GM18502 (cell line): Measurements from ENCODE around the gene TRAPPC10.
A peak's percentile ranks its signal among the peaks of the same experiment; 100 is the strongest.
"Not testable (repeated sequence)": the region's sequence is repeated elsewhere in the genome, so short reads cannot be mapped to it uniquely, and the experiment has no call there.

ENCODE experiments used
- ATAC-seq: cut with Tn5 transposase; IDR thresholded peaks from one replicate; pipeline ENCODE4 v1.9.1; 2021; ENCODE audit warnings: mild to moderate bottlenecking; ENCODE audit not compliant: unreplicated experiment, poor library complexity

Gene TRAPPC10

DNA sequence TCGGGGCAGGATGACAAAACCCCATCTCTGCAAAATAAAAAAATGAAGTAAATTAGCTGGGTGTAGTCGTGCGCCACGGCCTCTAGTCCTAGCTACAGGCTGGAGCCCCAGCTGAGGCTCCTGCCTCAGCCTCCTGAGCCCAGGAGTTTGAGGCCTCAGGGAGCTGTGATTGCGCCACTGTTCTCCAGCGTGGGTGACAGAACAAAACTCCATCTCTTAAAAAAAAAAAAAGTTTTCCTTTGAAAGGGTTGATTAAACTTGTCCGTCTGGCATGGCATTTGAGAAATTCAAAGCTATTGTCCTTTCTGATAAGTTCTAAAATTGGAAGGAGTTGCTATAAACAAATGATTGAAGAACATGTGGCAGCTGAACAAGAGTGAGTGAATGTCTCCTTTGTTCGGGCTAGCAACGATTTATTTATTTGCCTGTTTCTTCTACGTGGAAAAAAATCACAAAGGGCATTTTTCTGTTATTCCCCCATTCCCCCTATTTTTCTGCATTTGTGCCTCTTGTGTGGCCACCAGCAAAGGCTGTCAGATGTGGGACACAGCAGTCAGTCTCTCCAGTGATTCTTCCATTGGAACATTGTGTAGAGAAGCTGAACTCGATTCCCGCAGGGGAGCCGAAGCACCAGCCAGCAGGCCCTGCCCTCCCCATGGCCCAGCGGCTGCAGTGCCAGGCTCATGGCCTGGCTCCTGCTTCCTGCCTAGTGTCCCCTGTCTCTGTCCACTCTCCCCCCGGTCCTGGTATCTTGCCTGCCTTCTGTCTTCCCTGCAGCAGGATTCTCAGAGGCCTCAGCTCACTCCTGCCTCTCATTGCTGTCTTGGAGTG is 73.6 kb downstream of the TRAPPC10 start:
- ATAC-seq: no peak

DNA sequence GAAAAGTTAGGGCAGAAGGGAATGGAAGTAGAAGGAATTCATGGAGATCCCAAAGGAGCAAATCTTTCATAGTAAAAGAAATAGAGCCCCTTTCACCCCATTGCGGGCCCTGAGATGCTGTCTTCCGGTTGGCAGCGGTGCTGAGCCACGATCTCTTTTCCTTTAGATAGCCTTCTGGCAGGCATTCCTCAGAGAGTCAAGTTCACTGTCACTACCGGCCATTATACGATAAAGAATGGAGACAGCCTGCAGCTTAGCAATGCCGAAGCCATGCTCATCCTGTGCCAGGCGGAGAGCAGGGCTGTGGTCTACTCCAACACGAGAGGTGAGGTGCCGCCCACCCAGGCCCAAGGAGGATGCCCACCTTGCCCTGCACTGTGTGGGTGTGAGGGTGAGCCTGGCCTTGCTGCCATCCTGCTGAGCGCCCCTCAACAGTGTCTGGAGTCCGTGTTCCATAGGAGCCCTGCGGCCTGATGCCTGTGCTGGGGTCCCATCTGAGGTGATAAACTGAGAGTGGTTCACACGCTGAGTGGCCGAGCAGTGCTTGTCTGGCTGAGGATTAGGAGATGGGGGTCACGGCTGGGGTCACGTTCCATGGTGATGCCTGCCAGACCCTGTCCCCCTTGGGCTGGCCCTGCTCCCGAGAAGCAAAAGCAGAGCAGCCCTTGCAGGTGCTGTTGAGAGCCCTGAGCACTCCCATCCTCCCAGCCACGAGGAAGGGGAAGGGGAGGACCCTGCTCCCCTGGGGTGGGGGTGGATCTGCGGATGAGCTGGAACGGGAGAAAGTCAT is 74.7 kb downstream of the TRAPPC10 start:
- no peak for ATAC-seq

DNA sequence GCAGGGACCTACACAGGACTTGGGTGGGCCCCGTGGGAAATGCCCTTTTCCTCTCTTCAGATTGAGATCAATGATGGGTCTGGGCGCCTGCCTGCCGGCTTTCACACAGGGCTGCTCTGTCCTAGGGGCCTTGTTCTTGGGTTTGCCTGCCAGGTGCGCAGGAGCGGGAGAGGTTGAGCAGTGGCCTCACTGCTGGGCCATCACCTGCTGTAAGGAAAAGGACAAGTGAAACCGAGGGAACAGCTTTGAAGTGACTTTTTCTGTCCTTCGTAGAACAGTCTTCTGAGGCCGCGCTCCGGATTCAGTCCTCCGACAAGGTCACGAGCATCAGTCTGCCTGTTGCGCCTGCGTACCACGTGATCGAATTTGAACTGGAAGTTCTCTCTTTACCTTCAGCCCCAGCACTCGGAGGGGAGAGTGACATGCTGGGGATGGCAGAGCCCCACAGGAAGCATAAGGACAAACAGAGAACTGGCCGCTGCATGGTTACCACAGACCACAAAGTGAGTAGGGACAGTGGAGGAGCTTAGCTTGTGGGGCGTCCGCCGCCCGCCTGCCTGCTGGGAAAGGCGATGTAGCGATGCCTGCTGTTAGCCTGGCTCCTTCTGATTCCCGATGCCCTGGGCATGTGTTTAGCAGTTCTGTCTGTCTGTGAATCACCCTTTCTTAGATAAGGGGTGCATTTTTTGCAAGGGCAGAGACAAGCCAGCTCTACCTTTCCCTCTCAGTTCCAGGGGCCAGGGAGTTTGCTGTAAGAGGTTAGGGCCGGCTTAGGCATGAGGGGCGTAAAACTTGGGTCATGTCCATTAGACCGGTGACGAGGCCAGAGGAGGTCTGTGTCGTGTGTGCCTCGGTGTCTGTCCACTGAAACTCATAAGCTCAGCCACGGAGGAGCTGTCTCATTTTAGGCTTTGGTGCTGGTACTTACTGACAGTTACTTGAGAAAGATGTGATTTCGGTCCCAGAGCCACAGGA is 75.6 kb downstream of the TRAPPC10 start:
- no peak for ATAC-seq

DNA sequence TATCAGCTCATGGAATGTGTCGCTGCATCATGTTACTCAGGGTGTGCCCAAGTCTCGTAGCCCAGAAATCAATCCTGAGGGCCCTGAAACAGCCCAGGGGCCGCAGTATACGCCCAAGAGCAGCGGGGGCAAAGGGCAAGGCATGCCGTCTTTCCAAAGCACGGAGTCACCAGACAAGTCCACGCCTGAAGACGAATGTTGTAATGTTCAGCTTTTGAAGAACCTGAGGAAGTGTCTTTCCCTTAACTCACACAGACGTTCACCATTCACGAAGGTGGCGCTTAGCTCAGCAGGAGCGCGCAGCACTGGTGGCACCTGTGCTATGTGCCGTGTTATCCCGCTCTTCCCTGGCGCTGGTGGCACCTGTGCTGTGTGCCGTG is 76.3 kb downstream of the TRAPPC10 start:
- ATAC-seq: no peak

DNA sequence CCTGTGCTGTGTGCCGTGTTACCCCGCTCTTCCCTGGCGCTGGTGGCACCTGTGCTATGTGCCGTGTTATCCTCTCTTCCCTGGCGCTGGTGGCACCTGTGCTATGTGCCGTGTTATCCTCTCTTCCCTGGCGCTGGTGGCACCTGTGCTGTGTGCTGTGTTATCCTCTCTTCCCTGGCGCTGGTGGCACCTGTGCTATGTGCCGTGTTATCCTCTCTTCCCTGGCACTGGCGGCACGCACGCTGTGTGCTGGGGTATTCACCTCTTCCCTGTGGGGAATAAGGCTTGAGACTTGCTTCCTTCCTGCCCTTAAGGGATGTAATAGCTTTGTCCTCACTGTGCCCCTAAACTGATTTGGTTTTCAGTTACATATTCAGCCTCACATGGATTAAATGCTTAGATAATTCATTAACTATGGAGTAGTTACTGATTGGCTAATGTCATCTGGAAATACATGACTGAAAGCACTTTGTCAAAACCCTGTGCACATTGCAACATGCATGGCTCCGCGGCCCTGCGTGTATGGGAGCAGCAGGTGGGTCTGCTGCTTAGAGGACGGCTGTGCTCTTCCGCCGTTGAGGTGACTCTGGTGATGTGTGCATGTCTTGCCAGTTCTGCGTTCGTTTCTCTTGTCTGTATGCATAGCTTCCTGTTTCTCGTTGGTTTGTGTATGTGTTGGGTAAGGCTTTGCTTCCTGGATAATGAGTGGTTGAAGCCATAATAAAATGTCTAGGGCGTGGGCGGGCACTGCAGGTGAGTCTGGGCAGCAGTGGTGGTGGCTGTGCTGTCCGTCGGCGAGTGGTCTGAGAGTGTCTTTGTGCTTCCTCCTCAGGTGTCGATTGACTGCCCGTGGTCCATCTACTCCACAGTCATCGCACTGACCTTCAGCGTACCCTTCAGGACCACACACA is 77.1 kb downstream of the TRAPPC10 start:
- ATAC-seq: no peak

DNA sequence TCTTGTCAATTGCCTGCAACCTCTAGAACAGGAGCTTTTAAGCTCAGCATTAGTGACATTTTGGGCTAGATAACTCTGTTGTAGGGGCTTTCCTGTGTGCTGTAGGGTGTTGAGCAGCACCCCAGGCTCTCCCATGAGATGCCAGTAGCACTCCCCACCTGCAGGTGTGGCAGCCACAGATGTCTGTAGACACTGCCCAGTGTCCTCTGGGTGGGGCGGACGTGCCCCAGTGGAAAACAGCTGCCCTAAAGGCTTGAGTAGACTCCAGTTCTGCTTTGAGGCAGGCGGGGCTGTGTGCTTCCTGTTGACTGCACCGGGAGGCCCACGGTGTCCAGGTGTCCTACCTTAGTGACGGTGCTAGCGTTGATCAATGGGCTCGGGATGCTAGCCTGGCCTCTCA is 78.2 kb downstream of the TRAPPC10 start:
- no peak for ATAC-seq

DNA sequence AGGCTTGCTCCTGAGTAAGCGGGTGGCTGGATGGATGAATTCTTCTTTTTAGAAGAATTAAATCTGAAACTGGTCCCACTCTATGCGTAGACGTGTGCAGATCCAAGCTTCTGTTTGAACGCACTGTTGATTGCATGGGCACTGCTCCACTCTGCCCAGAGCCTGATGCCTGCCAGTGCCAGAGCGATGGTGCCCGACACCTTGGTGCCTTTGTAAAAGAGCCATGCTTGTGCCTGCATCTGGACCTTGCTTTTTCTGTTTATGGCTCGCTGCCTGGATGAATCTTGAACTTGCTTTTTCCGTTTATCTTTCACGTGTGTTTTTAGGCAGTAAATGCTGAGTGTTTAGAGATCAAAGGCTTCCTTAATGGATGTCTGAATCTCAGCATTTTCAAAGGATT is 80.1 kb downstream of the TRAPPC10 start:
- ATAC-seq: no peak

DNA sequence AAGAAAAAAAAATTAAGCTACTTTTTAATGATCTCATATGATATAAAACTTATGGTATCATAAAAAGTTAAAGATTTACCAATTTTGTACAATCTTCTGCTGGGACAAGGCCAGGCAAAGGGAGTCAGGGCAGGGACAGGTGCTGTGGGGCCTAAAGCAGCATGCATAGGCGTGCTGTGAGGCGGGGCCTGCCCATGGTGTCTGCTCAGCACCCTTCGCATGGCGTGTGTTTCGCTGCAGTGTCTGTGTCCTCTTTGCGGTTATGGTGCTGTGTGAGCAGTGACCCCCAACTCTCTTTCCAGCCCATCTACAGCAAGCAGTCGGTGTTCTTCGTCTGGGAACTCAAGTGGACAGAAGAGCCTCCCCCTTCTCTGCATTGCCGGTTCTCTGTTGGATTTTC is 81.7 kb downstream of the TRAPPC10 start:
- no peak for ATAC-seq

DNA sequence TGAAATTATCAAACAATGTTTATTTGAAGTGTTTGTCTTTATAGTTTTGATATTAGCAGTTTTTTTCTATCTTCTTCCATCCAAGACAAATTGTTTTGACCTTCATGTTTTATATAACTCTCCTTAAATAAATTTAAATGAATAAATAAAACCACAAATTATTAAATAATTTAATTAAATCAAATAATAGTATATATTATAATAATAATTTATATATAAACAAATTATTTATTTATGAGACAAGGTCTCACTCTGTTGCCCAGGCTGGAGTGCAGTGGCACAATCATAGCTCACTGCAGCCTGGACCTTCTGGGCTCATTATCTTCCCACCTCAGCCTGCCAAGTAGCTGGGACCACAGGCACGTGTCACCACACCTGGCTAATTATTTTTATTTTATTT is 82.7 kb downstream of the TRAPPC10 start:
- ATAC-seq: no peak

DNA sequence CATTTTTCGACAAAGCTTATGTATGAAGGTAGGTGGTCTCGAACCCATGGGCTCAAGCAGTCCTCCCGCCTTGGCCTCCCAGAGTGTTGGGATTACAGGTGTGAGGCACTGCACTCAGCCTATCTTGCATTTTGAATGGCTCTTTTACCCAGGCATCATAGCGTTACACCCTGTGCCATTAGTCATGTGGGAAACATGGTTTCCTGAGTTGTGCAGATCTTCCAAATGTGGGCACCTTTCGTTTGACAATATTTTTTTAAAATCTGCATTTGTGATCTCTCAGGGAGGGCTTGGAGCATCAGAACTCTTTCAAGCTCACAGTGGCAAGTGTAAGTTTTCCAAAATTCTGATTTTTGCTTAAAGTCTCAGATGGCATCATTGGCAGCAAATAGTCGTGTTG is 86.4 kb downstream of the TRAPPC10 start:
- ATAC-seq: not testable (repeated sequence)

DNA sequence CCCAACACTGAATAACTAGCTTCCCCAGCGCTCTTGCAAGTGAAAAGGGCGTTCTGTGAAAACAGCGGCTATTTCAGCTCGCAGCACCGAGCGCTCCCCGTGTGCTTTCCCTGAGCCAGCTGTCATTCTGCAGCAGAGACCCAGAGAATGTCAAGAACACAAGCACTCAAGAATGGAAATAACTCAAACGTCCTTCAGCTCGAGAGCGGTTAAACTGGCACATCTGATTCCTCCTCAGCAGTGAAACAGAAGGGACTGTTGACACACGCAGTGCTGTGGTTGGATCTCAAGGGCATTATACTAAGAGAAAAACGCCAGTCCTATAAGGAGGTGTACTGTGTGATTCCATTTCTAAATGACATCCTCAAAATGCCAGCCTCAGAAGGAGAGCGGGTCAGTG is 86.9 kb downstream of the TRAPPC10 start:
- not testable (repeated sequence) for ATAC-seq

DNA sequence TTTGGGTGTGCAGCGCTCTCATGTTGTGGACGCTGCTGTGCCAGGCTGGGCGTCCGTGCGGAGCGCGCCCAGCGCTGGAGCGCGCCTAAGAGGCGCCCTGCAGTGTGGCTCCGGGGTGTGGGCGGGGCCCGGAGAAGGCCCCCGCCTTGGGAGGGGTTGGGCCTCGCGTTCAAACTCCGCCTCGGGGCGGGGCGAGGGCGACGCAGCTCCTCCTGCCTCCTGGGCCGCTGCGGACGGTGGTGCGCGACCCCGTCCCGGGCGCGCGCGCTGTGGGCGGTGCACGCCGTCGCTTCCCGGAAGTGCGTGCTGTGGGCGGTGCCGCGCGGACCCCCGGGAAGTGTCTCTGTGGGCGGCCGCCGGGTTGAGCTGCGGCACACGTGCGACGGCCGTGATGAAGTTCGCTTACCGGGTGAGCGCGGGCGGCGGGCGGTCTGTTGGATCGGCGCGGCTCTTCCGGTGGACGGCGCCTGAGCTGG is 95.0 kb downstream of the TRAPPC10 start, which contains the start of gene PWP2:
PWP2 (plus strand) TSS at position 374 of the 476 bp plus-strand sequence; CDS start at position 392, 18 bp downstream.
- ATAC-seq: peak; percentile 89

DNA sequence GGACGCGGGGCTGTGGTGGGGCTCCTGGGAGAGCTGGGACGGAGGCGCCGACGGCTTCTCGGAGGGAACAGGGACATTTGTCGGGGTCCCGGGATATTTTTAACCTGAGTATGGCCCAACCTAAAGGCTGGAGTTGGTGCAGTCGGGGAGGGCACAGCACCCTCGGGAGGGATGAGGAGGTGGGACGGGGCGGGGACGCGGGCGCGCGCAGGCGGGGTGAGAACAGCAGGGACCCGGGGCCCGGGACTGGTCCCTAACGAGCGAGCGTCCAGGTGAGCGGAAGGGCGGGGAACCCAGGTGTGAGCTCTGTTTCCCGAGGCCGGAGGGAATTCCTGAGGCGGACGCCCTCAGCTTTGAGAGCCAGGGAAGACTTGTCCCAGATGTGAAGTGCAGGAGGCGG is 95.5 kb downstream of the TRAPPC10 start:
- not testable (repeated sequence) for ATAC-seq

DNA sequence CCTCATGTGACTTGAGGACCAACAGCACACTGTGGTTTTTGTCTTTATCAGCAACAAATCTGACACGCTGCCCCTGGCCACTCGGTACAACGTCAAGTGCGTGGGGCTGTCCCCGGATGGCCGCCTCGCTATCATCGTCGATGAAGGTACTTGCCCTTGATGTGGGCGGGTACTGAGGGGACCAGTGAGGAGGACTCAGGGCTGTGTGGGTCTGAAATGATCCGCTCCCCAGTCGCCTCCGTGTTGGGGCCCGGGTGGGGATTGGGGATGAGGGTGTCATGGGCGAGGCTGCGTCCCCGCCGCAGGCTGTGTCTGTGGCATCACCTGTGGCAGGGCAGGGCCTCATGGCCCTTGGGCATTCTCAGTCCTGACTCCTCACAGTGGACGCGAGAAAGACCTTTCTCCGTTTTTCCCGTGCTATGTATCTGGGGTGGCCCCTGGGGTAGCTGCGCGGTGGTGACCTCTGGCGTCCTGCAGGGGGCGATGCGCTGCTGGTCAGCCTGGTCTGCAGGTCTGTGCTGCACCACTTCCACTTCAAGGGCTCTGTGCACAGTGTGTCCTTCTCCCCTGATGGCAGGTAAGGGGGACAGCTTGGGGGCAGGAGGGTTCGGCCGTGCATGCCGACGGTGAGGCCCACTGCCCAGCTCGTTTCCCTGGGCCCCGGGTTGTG is 101.7 kb downstream of the TRAPPC10 start:
- ATAC-seq: not testable (repeated sequence)

DNA sequence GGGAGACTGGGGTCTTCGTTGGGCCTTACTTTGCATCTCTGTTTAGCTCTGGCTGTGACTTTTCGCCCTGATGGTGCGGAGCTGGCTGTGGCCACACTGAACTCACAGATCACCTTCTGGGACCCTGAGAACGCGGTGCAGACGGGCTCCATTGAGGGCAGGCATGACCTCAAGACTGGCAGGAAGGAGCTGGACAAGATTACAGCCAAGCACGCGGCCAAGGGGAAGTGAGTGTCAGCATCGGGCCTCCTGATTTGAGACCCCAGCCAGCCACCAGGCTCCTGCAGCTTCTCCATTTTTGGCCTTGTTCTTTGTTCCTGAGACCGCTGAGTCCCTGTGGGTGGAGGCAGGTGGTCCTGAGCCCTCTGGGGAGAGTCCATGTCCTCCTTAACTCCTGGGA is 110.0 kb downstream of the TRAPPC10 start:
- ATAC-seq: not testable (repeated sequence)

DNA sequence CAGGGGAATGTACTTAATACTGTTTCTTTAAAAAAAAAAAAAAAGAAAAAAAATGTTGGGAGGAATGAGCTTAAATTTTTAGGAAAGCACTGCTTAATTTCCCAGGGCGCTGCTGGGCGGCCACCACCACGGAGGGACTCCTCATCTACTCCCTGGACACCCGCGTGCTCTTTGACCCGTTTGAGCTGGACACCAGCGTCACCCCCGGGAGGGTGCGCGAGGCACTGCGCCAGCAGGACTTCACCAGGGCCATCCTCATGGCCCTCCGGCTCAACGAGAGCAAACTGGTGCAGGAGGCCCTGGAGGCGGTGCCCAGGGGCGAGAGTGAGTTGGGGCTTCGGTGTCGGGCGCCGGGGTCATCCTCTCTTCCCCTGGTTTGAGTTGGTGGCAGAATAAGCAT is 115.7 kb downstream of the TRAPPC10 start:
- ATAC-seq: not testable (repeated sequence)

DNA sequence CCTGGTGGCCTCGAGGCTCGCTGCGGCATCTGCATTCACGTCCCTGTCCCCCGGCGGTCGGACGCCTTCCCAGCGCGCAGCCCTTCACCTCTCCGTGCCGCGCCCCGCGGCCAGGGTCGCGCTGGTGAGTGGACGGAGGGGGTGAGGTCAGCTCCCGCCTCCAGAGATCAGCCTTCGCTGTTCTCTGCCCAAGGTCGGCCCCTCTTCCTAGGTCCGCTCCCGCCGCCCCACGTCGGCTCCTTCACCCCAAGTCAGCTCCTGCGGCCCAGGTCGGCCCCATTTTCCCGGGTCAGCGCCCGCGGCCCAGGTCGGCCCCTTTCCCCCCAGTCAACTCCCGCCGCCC is 121.6 kb downstream of the TRAPPC10 start:
- peak; percentile 21 for ATAC-seq

DNA sequence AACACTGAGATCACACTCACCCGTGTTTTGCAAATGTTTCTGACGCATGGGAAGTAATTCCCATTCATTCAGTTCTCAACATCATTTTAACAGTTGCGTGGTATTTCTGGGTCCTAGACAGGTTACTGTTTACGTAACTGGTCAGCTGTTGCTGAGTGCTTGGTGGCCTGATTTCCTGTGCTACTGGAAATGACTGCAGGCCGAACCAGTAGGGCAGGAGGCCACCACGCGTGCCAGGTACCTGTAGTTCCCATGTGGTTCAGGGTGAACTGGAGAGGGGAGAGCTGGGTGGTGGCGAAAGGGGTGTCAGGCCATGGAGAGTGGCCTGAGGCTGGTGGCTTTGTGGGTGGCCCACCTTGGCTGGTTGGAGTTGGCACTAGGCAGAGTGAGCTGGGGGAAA is 122.6 kb downstream of the TRAPPC10 start:
- ATAC-seq: not testable (repeated sequence)

DNA sequence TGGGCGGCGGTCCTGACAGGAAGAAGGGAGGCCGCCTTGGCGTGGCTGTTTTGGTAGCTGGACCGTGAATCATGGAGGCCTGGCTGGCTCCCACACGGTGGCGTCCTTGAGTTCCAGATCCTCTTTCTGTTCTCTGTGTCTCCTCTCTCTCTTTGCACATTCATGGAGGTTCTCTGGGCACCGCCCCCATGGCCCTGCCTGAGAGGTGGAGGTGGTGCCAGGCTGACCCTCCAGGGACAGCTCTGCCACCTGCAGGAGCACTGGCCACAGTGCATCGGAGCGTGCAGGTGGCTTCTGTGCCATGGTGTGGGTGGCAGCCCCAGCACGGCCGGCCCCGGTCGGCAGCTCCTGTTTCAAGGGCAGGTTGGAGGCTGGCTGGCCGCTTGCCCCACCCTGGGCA is 125.9 kb downstream of the TRAPPC10 start:
- peak; percentile 47 for ATAC-seq
